SJCRH30 (cell line): ENCODE results near the gene MYL7. TPM values are rescaled to one million over a fixed set of nuclear protein-coding genes. Genes with fewer than 3 reads are reported as not detected.
"Not testable (repeated sequence)": the region's sequence is repeated elsewhere in the genome, so short reads cannot be mapped to it uniquely, and the experiment has no call there.

Experiments used
- DNase-seq, 2 experiments: peaks; one replicate each; pipeline ENCODE4 v3.0.0-alpha.2; 2015 to 2020
- H3K27ac ChIP-seq: fragments of 250-450 bp; sonication (Bioruptor Pico); 2 replicates; pipeline ENCODE4 v1.5.1; 2020; ENCODE audit warnings: mild to moderate bottlenecking, moderate library complexity
- H3K27me3 ChIP-seq: fragments of 250-450 bp; sonication (Bioruptor Pico); 2 replicates; pipeline ENCODE4 v1.5.1; 2020; ENCODE audit warnings: mild to moderate bottlenecking, moderate library complexity
- H3K36me3 ChIP-seq: fragments of 250-450 bp; sonication (Bioruptor Pico); 2 replicates; pipeline ENCODE4 v1.5.1; 2020; ENCODE audit warnings: mild to moderate bottlenecking, moderate library complexity
- H3K4me1 ChIP-seq: fragments of 250-450 bp; sonication (Bioruptor Pico); 2 replicates; pipeline ENCODE4 v1.5.1; 2020; ENCODE audit warnings: mild to moderate bottlenecking, moderate library complexity
- H3K4me3 ChIP-seq: fragments of 250-450 bp; sonication (Bioruptor Pico); 2 replicates; pipeline ENCODE4 v1.5.1; 2020; ENCODE audit warnings: mild to moderate bottlenecking, moderate library complexity
- H3K9me3 ChIP-seq: fragments of 250-450 bp; sonication (Bioruptor Pico); replicated peaks from 2 replicates; pipeline ENCODE4 v1.5.1; 2020; ENCODE audit warnings: mild to moderate bottlenecking, moderate library complexity
- total RNA-seq: library from RNA; depleted of rRNA; stranded (reverse); fragments of >200 nt; shearing (Covaris generic); gene quantifications from 2 replicates; pipeline ENCODE4 v1.2.3, GENCODE V29; 2014

The MYL7 gene
- total RNA-seq, 1 experiment from 2014 or later = not detected

- no peak for DNase-seq
- no peak overlapping the region for H3K27ac ChIP-seq
- no peak overlapping the region for H3K4me3 ChIP-seq
- H3K36me3 ChIP-seq = no peaks in the 10 kb centered on the region
- peaks cover 9% of the 10 kb centered on the region; the same call in 1 of the 2 replicates for H3K4me1 ChIP-seq
- peaks cover 3% of the 10 kb centered on the region; the same call in 1 of the 2 replicates for H3K27me3 ChIP-seq
- H3K9me3 ChIP-seq = peaks cover 3% of the 10 kb centered on the region
Measured at GRCh38 chr7:44177570-44178131, 36.5 kb upstream of the MYL7 start.

GRCh38 chr7:44176486-44176885, 35.4 kb upstream of the MYL7 start:
- no peak for DNase-seq
- no peaks in the 10 kb centered on the region for H3K36me3 ChIP-seq
- no peak overlapping the region for H3K4me3 ChIP-seq
- peaks cover 2% of the 10 kb centered on the region for H3K9me3 ChIP-seq
- H3K27me3 ChIP-seq = peaks cover 3% of the 10 kb centered on the region; the same call in 1 of the 2 replicates
- H3K27ac ChIP-seq = no peak overlapping the region
- peaks cover 9% of the 10 kb centered on the region; the same call in 1 of the 2 replicates for H3K4me1 ChIP-seq

- no peak overlapping the region for H3K27ac ChIP-seq
- H3K4me3 ChIP-seq = no peak overlapping the region
- DNase-seq = no peak
- H3K36me3 ChIP-seq = no peaks in the 10 kb centered on the region
- peaks cover 2% of the 10 kb centered on the region for H3K9me3 ChIP-seq
- H3K27me3 ChIP-seq = peaks cover 3% of the 10 kb centered on the region; the same call in 1 of the 2 replicates
- H3K4me1 ChIP-seq = peaks cover 9% of the 10 kb centered on the region; the same call in 1 of the 2 replicates
Measured at GRCh38 chr7:44175730-44176129, 34.6 kb upstream of the MYL7 start.

GRCh38 chr7:44174694-44174948, 33.5 kb upstream of the MYL7 start:
- not testable (repeated sequence) for H3K27me3 ChIP-seq, DNase-seq, H3K9me3 ChIP-seq, H3K4me3 ChIP-seq, H3K36me3 ChIP-seq, H3K27ac ChIP-seq, H3K4me1 ChIP-seq

- Histone ChIP-seq H3K36me3 (no peaks in the 10 kb centered on the region), H3K4me1 (peaks cover 9% of the 10 kb centered on the region; the same call in 1 of the 2 replicates), H3K9me3 (peaks cover 7% of the 10 kb centered on the region), H3K4me3 (no peak overlapping the region), H3K27me3 (peaks cover 3% of the 10 kb centered on the region; the same call in 1 of the 2 replicates), H3K27ac (no peak overlapping the region)
- DNase-seq = no peak
Measured at GRCh38 chr7:44173911-44174693, 33.0 kb upstream of the MYL7 start.

- Histone ChIP-seq H3K4me3 (no peak overlapping the region), H3K4me1 (peaks cover 9% of the 10 kb centered on the region; the same call in 1 of the 2 replicates), H3K27me3 (peaks cover 3% of the 10 kb centered on the region; the same call in 1 of the 2 replicates), H3K36me3 (no peaks in the 10 kb centered on the region), H3K9me3 (peaks cover 7% of the 10 kb centered on the region), H3K27ac (no peak overlapping the region)
- no peak for DNase-seq
Measured at GRCh38 chr7:44172803-44173424, 31.8 kb upstream of the MYL7 start.

- H3K4me1 ChIP-seq = peaks cover 4% of the 10 kb centered on the region; the same call in 1 of the 2 replicates
- no peak overlapping the region for H3K4me3 ChIP-seq
- peaks cover 7% of the 10 kb centered on the region for H3K9me3 ChIP-seq
- peaks cover 3% of the 10 kb centered on the region; the same call in 1 of the 2 replicates for H3K27me3 ChIP-seq
- DNase-seq = no peak
- H3K27ac ChIP-seq = no peak overlapping the region
- H3K36me3 ChIP-seq = no peaks in the 10 kb centered on the region
Measured at GRCh38 chr7:44172352-44172751, 31.2 kb upstream of the MYL7 start.

- H3K9me3 ChIP-seq, H3K4me1 ChIP-seq: not testable (repeated sequence)
Measured at GRCh38 chr7:44171901-44172300, 30.8 kb upstream of the MYL7 start.

GRCh38 chr7:44167920-44168319, 26.8 kb upstream of the MYL7 start:
- no peak overlapping the region for H3K27ac ChIP-seq

More at GRCh38 chr7:44171901-44172300, 30.8 kb upstream of the MYL7 start:
- H3K36me3 ChIP-seq, H3K4me3 ChIP-seq, H3K27ac ChIP-seq, DNase-seq, H3K27me3 ChIP-seq: not testable (repeated sequence)

GRCh38 chr7:44163591-44163990, 22.5 kb upstream of the MYL7 start:
- Histone ChIP-seq H3K4me1 (peaks cover 24% of the 10 kb centered on the region), H3K9me3 (no peaks in the 10 kb centered on the region), H3K27me3 (no peaks in the 10 kb centered on the region), H3K27ac (peak overlapping the region; percentile 54), H3K4me3 (no peak overlapping the region), H3K36me3 (no peaks in the 10 kb centered on the region)
- peak; percentile 93 to 96 for DNase-seq

More at GRCh38 chr7:44167920-44168319, 26.8 kb upstream of the MYL7 start:
- H3K4me1 ChIP-seq = peaks cover 19% of the 10 kb centered on the region
- H3K36me3 ChIP-seq = no peaks in the 10 kb centered on the region
- DNase-seq = no peak
- no peak overlapping the region for H3K4me3 ChIP-seq
- H3K9me3 ChIP-seq = peaks cover 5% of the 10 kb centered on the region
- no peaks in the 10 kb centered on the region for H3K27me3 ChIP-seq

- peak in 1 of 2 experiments; percentile 35 for DNase-seq
- peaks cover 24% of the 10 kb centered on the region for H3K4me1 ChIP-seq
- no peaks in the 10 kb centered on the region for H3K27me3 ChIP-seq
- no peaks in the 10 kb centered on the region for H3K9me3 ChIP-seq
- H3K27ac ChIP-seq = peak overlapping the region; percentile 54
- no peaks in the 10 kb centered on the region for H3K36me3 ChIP-seq
- H3K4me3 ChIP-seq = no peak overlapping the region
Measured at GRCh38 chr7:44162785-44163395, 21.8 kb upstream of the MYL7 start.

GRCh38 chr7:44162179-44162578, 21.0 kb upstream of the MYL7 start:
- Histone ChIP-seq H3K4me1 (peaks cover 24% of the 10 kb centered on the region), H3K27ac (no peak overlapping the region), H3K4me3 (no peak overlapping the region), H3K36me3 (no peaks in the 10 kb centered on the region), H3K9me3 (no peaks in the 10 kb centered on the region), H3K27me3 (no peaks in the 10 kb centered on the region)
- DNase-seq = no peak

GRCh38 chr7:44161371-44161770, 20.2 kb upstream of the MYL7 start:
- H3K36me3 ChIP-seq = no peaks in the 10 kb centered on the region
- H3K27ac ChIP-seq = no peak overlapping the region
- H3K4me3 ChIP-seq = no peak overlapping the region
- no peak for DNase-seq
- H3K9me3 ChIP-seq = no peaks in the 10 kb centered on the region
- peaks cover 24% of the 10 kb centered on the region for H3K4me1 ChIP-seq
- no peaks in the 10 kb centered on the region for H3K27me3 ChIP-seq

- H3K27ac ChIP-seq = no peak overlapping the region
- no peaks in the 10 kb centered on the region; the same call in 1 of the 2 replicates for H3K27me3 ChIP-seq
- no peak overlapping the region for H3K4me3 ChIP-seq
- peaks cover 24% of the 10 kb centered on the region for H3K4me1 ChIP-seq
- no peaks in the 10 kb centered on the region for H3K36me3 ChIP-seq
- no peak for DNase-seq
- no peaks in the 10 kb centered on the region for H3K9me3 ChIP-seq
Measured at GRCh38 chr7:44159824-44160630, 18.9 kb upstream of the MYL7 start.
